Measurements from ENCODE around the gene NR3C2.

NR3C2 gene

GRCh38 chr4:148434075-148434773, 8.0 kb downstream of the NR3C2 start:
- DNase-seq: no peak

DNA sequence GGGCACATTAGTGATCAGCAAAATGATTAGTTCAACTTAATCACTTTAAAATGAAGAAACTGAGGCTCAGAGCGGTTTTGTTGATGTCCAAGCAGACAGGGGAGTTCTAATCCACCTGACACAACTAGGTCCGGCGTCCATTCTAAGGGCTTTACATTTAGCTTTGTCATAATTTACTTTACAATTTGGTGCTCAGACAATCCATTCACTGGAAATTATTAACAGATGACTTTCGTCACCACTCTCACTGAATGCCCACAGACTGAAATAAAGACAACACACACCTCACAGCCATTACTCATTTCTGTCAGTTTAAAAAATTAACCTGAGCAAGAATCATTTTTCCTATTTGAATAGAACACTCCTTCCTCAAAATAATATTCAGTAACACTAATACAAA, 10.8 kb downstream of the NR3C2 start:
- DNase-seq: no peak

- DNase-seq: no peak
Observed at GRCh38 chr4:148430854-148431253, 11.4 kb downstream of the NR3C2 start.

DNA sequence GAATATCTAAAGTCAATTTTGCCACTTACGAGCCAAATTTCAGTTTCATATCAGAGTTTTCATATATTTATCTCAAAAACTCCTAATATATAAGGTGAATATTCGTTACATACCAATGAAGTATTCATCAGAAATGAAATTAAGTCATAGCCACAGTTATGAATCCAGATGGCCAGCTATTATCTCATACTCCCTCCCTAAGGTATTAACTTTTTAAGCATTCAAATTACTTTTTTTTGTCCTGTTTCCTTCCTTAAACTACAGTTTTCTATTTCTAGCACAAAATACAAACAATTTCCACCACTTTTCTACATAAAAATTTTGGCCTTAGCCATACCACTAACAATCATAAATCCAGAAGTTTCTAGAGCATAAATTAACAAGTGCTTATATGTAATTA, 13.0 kb downstream of the NR3C2 start:
- DNase-seq: no peak

DNA sequence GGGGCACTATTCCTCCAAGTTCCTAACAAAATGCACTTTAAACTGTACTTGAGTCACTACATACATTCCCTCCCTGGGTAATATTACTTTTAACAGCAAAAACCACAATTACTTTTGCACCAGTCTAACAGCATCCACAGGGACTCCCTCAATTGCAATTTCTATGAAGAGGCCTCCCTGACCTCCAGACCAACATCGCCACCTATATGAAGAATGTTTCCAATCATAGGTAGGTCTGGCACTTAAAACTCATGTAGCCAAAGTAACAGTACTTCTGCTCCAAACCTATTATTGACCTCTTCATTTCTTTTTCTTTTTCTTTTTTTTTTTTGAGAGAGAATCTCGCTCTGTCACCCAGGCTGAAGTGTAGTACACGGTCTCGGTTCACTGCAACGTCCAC, 15.6 kb downstream of the NR3C2 start:
- DNase-seq: no peak

GRCh38 chr4:148425327-148426110, 16.7 kb downstream of the NR3C2 start:
- no peak for DNase-seq

DNA sequence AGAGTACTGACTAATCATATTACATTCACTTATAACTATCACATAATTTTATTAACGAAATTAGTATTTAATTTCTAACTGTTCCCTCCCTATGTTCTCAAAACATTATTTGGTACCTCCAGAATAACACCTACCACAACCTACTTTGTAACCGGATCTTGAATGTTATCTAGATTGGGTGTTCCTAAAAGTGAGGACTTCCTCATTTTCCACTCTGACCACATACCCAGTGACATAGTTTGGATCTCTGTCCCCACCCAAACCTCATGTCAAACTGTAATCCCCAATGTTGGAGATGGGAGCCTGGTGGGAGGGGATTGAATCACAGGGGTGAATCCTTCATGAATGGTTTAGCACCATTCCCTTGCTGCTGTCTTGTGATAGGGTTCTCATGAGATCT, 21.8 kb downstream of the NR3C2 start:
- no peak for DNase-seq

GRCh38 chr4:148415500-148415899, 26.7 kb downstream of the NR3C2 start:
- DNase-seq: peak; percentile 12

- no peak for DNase-seq
Observed at GRCh38 chr4:148412460-148412994, 29.7 kb downstream of the NR3C2 start.

GRCh38 chr4:148405161-148405893, 36.9 kb downstream of the NR3C2 start:
- DNase-seq: no peak

GRCh38 chr4:148398988-148399387, 43.2 kb downstream of the NR3C2 start:
- DNase-seq: no peak

DNA sequence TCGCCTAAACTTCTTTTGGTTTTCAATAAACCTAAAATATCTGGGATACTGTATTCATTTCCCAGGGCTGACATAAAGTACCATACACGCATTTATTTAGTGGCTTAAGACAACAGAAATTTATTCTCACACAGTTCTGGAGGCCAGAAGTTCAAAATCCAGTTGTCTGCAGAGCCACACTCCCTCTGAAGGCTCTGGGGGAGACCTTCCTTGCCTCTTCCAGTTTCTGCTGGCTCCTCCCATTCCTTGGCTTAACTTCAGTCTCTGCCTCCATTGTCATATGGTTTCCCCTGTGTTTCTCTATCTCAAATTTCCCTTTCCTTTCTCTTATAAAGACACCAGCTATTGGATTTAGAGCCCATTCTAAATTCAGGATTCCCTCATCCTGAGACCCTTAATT, 44.4 kb downstream of the NR3C2 start:
- no peak for DNase-seq

- no peak for DNase-seq
Observed at GRCh38 chr4:148396986-148397673, 45.1 kb downstream of the NR3C2 start.

DNA sequence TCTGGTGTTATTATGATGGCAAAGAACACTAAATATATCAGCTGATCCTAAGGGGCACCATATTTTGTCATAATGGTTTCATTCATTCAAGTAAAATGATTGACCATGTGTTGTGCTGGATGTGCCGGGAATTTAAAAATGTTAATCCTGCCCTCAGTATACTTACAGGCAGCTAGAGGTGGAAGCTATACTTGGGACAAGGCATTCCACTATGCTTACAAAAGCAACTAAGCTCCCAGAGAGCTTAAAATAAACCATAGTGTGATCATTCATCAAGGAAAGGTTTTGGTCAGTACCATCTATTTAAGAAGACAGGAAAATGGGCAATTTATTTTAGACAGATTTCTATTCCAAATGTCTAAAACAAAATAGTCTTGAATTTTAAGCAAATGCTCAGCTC, 46.4 kb downstream of the NR3C2 start:
- no peak for DNase-seq

GRCh38 chr4:148391056-148391455, 51.2 kb downstream of the NR3C2 start:
- DNase-seq: no peak

DNA sequence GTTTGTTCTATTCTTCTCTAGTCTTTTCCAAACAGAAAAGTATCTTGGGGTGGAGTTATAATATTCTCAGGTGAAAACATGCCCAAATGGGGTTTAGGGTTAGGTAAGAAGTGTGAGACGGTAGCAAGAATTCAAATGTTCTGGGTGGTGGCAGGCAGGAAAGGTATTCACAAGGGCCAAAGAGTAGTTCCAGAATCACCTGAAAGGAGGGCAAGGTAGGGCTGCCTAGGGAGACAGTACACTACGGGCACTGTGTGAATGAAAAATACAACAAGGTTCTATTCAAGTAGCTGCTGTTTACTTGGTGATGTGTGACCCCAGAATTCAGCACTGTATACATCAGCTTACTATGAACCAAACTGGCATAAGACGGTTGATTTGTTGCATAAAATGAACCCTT, 51.9 kb downstream of the NR3C2 start:
- no peak for DNase-seq

GRCh38 chr4:148380291-148380690, 61.9 kb downstream of the NR3C2 start:
- DNase-seq: no peak

DNA sequence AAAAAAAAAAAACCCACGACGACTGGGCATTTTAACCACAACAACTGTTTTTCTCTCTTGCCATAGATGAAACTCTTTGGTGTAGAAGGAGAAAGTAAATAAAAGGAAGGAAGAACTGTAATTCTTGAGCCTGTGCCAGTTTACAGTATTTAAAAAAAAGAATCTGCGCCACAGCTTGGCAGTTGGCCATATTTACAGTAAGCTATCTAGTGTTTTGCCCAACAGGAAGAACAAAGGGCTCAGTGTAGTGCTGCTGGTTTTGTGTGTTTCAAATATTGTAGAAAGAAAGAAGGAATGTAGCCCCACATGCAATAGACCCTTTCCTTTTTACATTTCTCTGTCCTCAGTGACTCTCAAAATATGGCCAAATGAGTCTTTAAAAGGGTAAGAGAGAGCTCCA, 66.1 kb downstream of the NR3C2 start:
- no peak for DNase-seq

GRCh38 chr4:148375584-148375983, 66.6 kb downstream of the NR3C2 start:
- DNase-seq: no peak

DNA sequence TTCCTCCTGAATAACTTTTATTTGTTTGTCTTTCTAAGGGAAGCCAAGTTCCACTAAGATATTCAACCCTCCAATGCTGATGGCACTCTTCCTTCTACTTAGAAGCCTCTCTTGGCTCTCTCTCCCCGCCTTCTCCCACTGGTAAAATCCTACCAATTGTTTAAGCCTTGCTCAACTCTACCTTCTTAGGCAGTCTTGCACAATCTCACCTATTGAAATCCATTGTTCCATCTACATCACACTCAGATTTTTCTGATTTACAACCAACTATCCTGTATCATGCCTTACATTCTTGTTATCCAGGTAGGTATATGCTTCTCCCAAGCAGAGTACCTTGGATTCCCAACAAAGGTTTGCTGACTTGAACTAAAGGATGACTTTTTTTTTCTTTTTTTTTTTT, 69.1 kb downstream of the NR3C2 start:
- DNase-seq: no peak

GRCh38 chr4:148369919-148370318, 72.3 kb downstream of the NR3C2 start:
- DNase-seq: no peak

GRCh38 chr4:148367756-148368155, 74.5 kb downstream of the NR3C2 start:
- no peak for DNase-seq

GRCh38 chr4:148366251-148366650, 76.0 kb downstream of the NR3C2 start:
- no peak for DNase-seq

All from midbrain (tissue), 1 donor.